Pancreas (tissue), 10 donors: ENCODE results near the gene HMOX1. TPM values are rescaled to one million over a fixed set of nuclear protein-coding genes. Genes with fewer than 3 reads are reported as not detected.

Experiments
- ATAC-seq, 4 donors: fragments of 200-7000 bp; cut with Tn5 transposase; one replicate each; pipeline versions ENCODE4 v1.8.0 to v1.9.1; 2020; ENCODE audit warnings: mild to moderate bottlenecking in 4 of 4, moderate library complexity in 4 of 4
- DNase-seq, 6 donors: peaks; one replicate each; pipeline ENCODE4 v3.0.0-alpha.2; 2020
- FAIRE-seq: peaks from 2 replicates; lab custom pipeline; 2012; peaks lifted over from hg19 to GRCh38; lab: Jason Lieb, UNC
- H3K27ac ChIP-seq, 4 donors: fragments of 200-600 bp; sonication (generic); 1 replicate in 3 of 4; 2 replicates in 1 of 4; pipeline versions ENCODE4 v1.5.0 to v1.8.0; 2020
- H3K27me3 ChIP-seq, 4 donors: fragments of 200-600 bp; one replicate each; pipeline ENCODE4 v1.8.0; 2021
- H3K36me3 ChIP-seq, 3 donors: fragments of 200-600 bp; sonication (generic) in 1 of 3; one replicate each; pipeline versions ENCODE4 v1.5.0 to v1.8.0; 2020 to 2021
- H3K4me1 ChIP-seq, 3 donors: fragments of 200-600 bp; one replicate each; pipeline ENCODE4 v1.8.0; 2021
- H3K4me3 ChIP-seq, 4 donors: fragments of 200-600 bp; sonication (generic) in 2 of 4; one replicate each; pipeline versions ENCODE4 v1.5.0 to v1.8.0; 2020 to 2021
- H3K9me3 ChIP-seq, 4 donors: fragments of 200-600 bp; one replicate each; pipeline ENCODE4 v1.8.0; 2021
- WGBS, 2 donors: extraction: QIAGEN DNeasy Blood & Tissue Kit; methylation state at CpG; one replicate each; pipeline ENCODE4 v1.1.7; 2013; 5-methylcytosine and 5-hydroxymethylcytosine counted together
- intact Hi-C, 3 donors: fragments of 100-400 bp; cut with DNase I; formaldehyde crosslinking; loops; one replicate each; pipeline versions ENCODE4 v1.11.1 to v1.14.2; 2022
- polyA plus RNA-seq, 2 donors: library from polyadenylated mRNA; stranded (reverse); fragments of 200-250 nt; gene quantifications; one replicate each; pipeline ENCODE4 v1.2.3, GENCODE V29; 2013
- total RNA-seq, 6 donors: library from RNA; stranded (reverse); fragmentation: NEBNext Ultra II Directional in 4 of 6; extraction: Animal tissue kit (Norgen Biotek cat#: 25700) in 4 of 6; gene quantifications; one replicate each; pipeline versions ENCODE4 v1.2.1 to v1.2.4, GENCODE V29; 2021 to 2023
- TF ChIP-seq, protein P1 (sequence below), 4 donors: fragments of 200-600 bp; sonication (generic) in 3 of 4; IDR thresholded peaks; one replicate each; pipeline versions ENCODE4 v1.5.0 to v1.8.0; 2021; ENCODE audit warnings: antibody characterized with exemption in 4 of 4
- donor health status: healthy with polysubstance abuse.
- donor health status: DM: no; HTN: no; CAD: no; lungs with moderate emphysema.
- donor health status: DM: no; HTN: no; CAD: no.
- donor health status: control.
- donor health status: control.
- donor health status: Bipolar disorder and iron deficiency.
- donor health status: DM: yes; HTN: yes; CAD: no.
- donor health status: DM: no; HTN: no; CAD: no.
- donor health status: DM: no; HTN: no; CAD: no.
- donor health status: DM: yes; HTN: yes; CAD: no.

HMOX1 gene
- total and polyA plus RNA-seq, 8 donors = 1.8 to 15.9 (median 4.3) TPM

DNA sequence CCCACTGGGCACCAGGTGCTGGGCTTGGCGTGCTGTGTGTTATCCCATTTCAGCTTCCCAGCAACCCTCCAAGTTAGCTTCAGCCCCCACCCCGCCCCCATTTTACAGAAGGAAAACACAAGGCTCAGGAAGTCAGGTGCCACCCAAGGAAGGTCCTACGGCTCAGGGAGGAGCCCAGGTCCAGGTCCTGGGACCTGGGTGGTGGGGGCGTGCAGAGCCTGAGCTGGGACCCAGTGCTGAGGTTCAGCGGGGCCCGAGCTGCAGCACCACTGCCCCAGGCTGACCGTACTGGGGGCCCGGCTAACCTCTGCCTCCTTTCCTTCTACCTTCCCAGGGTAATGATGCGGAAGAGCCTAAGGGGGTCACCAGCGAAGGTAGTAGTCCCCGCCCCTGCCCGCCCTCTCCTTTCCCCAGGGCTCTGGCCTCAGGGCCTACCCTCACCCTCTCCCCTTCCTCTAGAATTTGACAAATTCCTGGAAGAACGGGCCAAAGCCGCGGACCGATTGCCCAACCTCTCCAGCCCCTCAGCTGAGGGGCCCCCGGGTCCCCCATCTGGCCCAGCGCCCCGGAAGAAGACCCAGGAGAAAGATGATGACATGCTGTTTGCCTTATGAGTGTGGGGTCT is 34.2 kb upstream of the HMOX1 start:
- ATAC-seq = no peak
- FAIRE-seq = no peak
- H3K36me3 ChIP-seq = peaks cover 0 to 12% (median 0%) of the 10 kb centered on the region in 3 donors
- 89 to 91% methylated on average over 18 to 19 of the region's 19 CpGs for WGBS, 2 donors
- TF ChIP-seq, protein P1, sequence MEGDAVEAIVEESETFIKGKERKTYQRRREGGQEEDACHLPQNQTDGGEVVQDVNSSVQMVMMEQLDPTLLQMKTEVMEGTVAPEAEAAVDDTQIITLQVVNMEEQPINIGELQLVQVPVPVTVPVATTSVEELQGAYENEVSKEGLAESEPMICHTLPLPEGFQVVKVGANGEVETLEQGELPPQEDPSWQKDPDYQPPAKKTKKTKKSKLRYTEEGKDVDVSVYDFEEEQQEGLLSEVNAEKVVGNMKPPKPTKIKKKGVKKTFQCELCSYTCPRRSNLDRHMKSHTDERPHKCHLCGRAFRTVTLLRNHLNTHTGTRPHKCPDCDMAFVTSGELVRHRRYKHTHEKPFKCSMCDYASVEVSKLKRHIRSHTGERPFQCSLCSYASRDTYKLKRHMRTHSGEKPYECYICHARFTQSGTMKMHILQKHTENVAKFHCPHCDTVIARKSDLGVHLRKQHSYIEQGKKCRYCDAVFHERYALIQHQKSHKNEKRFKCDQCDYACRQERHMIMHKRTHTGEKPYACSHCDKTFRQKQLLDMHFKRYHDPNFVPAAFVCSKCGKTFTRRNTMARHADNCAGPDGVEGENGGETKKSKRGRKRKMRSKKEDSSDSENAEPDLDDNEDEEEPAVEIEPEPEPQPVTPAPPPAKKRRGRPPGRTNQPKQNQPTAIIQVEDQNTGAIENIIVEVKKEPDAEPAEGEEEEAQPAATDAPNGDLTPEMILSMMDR (IDR thresholded peaks at IDR 0.05) = no peak
- H3K27ac ChIP-seq = no peak overlapping the region
- H3K4me1 ChIP-seq = peaks cover 0 to 11% (median 8%) of the 10 kb centered on the region in 3 donors
- peak in 1 of 6 donors; percentile 14 for DNase-seq
- no peaks in the 10 kb centered on the region for H3K9me3 ChIP-seq
- no peaks in the 10 kb centered on the region for H3K27me3 ChIP-seq
- intact Hi-C loops = loop anchor here in 1 of 3 donors (5.0 kb wide), 1 partner anchor 236 kb away; no protein-coding TSS in a partner anchor
- H3K4me3 ChIP-seq = no peak overlapping the region

- H3K36me3 ChIP-seq = peaks cover 0 to 12% (median 0%) of the 10 kb centered on the region in 3 donors
These were observed 33.4 kb upstream of the HMOX1 start for GRCh38 chr22:35347462-35347861.

DNA sequence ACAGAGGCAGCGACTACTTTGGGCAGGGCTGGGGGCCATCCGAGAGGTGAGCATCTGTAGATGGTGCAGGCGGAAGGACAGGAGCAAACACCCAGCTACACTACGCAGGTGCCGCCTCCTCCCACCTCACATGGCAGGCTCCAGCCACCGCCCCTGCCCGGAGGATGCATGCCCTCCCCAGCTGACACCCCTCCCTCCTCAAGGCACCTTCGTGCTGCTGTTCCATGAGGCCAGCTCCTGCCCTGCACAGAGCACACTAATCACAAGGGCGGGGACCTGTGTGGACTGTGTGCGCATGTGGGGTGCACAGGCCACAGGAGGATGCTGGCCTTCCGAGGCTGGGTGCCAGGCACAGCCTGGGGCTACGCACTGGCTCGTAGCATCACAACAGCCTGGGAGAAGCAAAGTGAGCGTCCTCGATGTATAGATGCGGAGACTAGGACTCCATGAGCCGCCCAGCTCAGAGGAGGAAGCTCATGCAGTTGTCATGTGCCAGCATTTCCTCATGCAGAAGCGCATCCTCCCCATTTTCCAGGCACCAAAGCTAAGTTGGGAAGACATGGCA is 32.8 kb upstream of the HMOX1 start:
- peaks cover 0 to 12% (median 8%) of the 10 kb centered on the region in 3 donors for H3K4me1 ChIP-seq
- TF ChIP-seq, protein P1 (IDR thresholded peaks at IDR 0.05) = no peak
- WGBS, 2 donors = 92 to 95% methylated on average over 18 of the region's 18 CpGs
- H3K27me3 ChIP-seq = no peaks in the 10 kb centered on the region
- no peak for ATAC-seq
- no peak for FAIRE-seq
- H3K36me3 ChIP-seq = peaks cover 0 to 12% (median 0%) of the 10 kb centered on the region in 3 donors
- intact Hi-C loops = loop anchor here in 1 of 3 donors (5.0 kb wide), 1 partner anchor 234 kb away; no protein-coding TSS in a partner anchor
- peak in 1 of 6 donors; percentile 28 for DNase-seq
- H3K9me3 ChIP-seq = no peaks in the 10 kb centered on the region
- H3K27ac ChIP-seq = no peak overlapping the region
- H3K4me3 ChIP-seq = no peak overlapping the region

More at GRCh38 chr22:35347462-35347861, 33.4 kb upstream of the HMOX1 start:
- Histone ChIP-seq H3K4me1 (peaks cover 0 to 12% (median 8%) of the 10 kb centered on the region in 3 donors), H3K4me3 (no peak overlapping the region), H3K27ac (no peak overlapping the region), H3K9me3 (no peaks in the 10 kb centered on the region), H3K27me3 (no peaks in the 10 kb centered on the region)
- DNase-seq (peak in 1 of 6 donors; percentile 19), ATAC-seq (no peak), FAIRE-seq (no peak)
- intact Hi-C loops = loop anchor here in 1 of 3 donors (5.0 kb wide), 1 partner anchor 235 kb away; no protein-coding TSS in a partner anchor
- TF ChIP-seq, protein P1 (IDR thresholded peaks at IDR 0.05) = no peak
- WGBS, 2 donors = 88 to 89% methylated on average over 10 of the region's 10 CpGs

GRCh38 chr22:35348703-35349102 is 32.2 kb upstream of the HMOX1 start:
- no peak overlapping the region for H3K27ac ChIP-seq
- H3K36me3 ChIP-seq = peaks cover 0 to 12% (median 0%) of the 10 kb centered on the region in 3 donors
- no peaks in the 10 kb centered on the region for H3K9me3 ChIP-seq
- TF ChIP-seq, protein P1 (IDR thresholded peaks at IDR 0.05) = no peak
- 89 to 95% methylated on average over 4 to 5 of the region's 5 CpGs for WGBS, 2 donors
- H3K27me3 ChIP-seq = no peaks in the 10 kb centered on the region
- FAIRE-seq (no peak), ATAC-seq (no peak), DNase-seq (peak in 1 of 6 donors; percentile 24)
- no peak overlapping the region for H3K4me3 ChIP-seq
- intact Hi-C loops = loop anchor here in 1 of 3 donors (5.0 kb wide), 1 partner anchor 234 kb away; no protein-coding TSS in a partner anchor
- H3K4me1 ChIP-seq = peaks cover 0 to 12% (median 8%) of the 10 kb centered on the region in 3 donors
